ENCODE results near the gene MAP3K1.

GRCh38 chr5:56914678-56915077 lies 99.3 kb downstream of the MAP3K1 start:
- TF ChIP-seq POLR2A (IDR thresholded peaks at IDR 0.05; ENCODE audit: low read length) (no peak), GATA1 (IDR thresholded peaks at IDR 0.05; ENCODE audit: low read depth, low read length) (no peak)
